IMR-90 (cell line): Measurements from ENCODE around the gene SRPK1. TPM values are rescaled to one million over a fixed set of nuclear protein-coding genes. Genes with fewer than 3 reads are reported as not detected.

Experiments
- ATAC-seq: fragments of 200-7000 bp; cut with Tn5 transposase; 2 replicates; pipeline ENCODE4 v1.9.1; 2020; ENCODE audit warnings: low read depth, mild to moderate bottlenecking, moderate library complexity
- BruUV-seq: library from RNA; stranded (reverse); fragments of 400-500 nt; replicated peaks from 2 replicates; lab custom pipeline; 2021; lab: Mats Ljungman, UMichigan
- CTCF ChIA-PET: fragments of 300-600 bp; formaldehyde crosslinking; extraction: SDS; loops from one replicate; lab custom pipeline; 2021; ENCODE audit warnings: antibody characterized with exemption; lab: Yijun Ruan, JAX
- POLR2A ChIA-PET: fragments of 300-600 bp; sonication (Branson Sonifier 250); formaldehyde crosslinking; loops from one replicate; lab custom pipeline; 2022; ENCODE audit warnings: antibody characterized with exemption; ENCODE audit not compliant: unreplicated experiment; lab: Charles Lee
- DNase-seq: peaks from one replicate; pipeline ENCODE4 v3.0.0; 2013
- H2AFZ ChIP-seq: replicated peaks from 2 replicates; pipeline ENCODE3; 2013; ENCODE audit warnings: low read length, mild to moderate bottlenecking; ENCODE audit not compliant: poor library complexity
- H2AK5ac ChIP-seq: 2 replicates; pipeline ENCODE4 v1.6.1; 2013; ENCODE audit warnings: low read depth, low read length, inconsistent platforms
- H2AK9ac ChIP-seq: replicated peaks from 2 replicates; pipeline ENCODE3; 2013; ENCODE audit warnings: mild to moderate bottlenecking, low read depth, low read length, moderate library complexity; ENCODE audit not compliant: poor library complexity
- H2BK120ac ChIP-seq: 2 replicates; pipeline ENCODE4 v1.6.1; 2013; ENCODE audit warnings: low read depth, low read length, inconsistent platforms
- H2BK15ac ChIP-seq: 3 replicates; pipeline ENCODE4 v1.6.1; 2013; ENCODE audit warnings: low read depth, low read length, inconsistent platforms
- H2BK20ac ChIP-seq: 2 replicates; pipeline ENCODE4 v1.6.1; 2013; ENCODE audit warnings: low read depth, mild to moderate bottlenecking, inconsistent platforms, low read length, moderate library complexity
- H2BK5ac ChIP-seq: 2 replicates; pipeline ENCODE4 v1.6.1; 2013; ENCODE audit warnings: mild to moderate bottlenecking, low read depth, low read length, inconsistent platforms; ENCODE audit not compliant: poor library complexity, severe bottlenecking
- H3K14ac ChIP-seq: replicated peaks from 2 replicates; pipeline ENCODE4 v1.6.1; 2013; ENCODE audit warnings: low read depth, low read length, inconsistent platforms
- H3K18ac ChIP-seq: 2 replicates; pipeline ENCODE4 v1.6.1; 2013; ENCODE audit warnings: low read depth, low read length, control low read depth
- H3K23ac ChIP-seq: 2 replicates; pipeline ENCODE4 v1.6.1; 2013; ENCODE audit warnings: low read depth, low read length, inconsistent platforms
- H3K27ac ChIP-seq: 2 replicates; pipeline ENCODE4 v1.5.1; 2013; ENCODE audit warnings: mild to moderate bottlenecking, control low read depth, low read length; ENCODE audit not compliant: insufficient read depth
- H3K27me3 ChIP-seq: 2 replicates; pipeline ENCODE4 v1.6.1; 2013; ENCODE audit warnings: low read length; ENCODE audit not compliant: control insufficient read depth, insufficient read depth
- H3K36me3 ChIP-seq: 2 replicates; pipeline ENCODE4 v1.6.1; 2013; ENCODE audit warnings: low read length, mixed read lengths; ENCODE audit not compliant: control insufficient read depth, insufficient read depth
- H3K4ac ChIP-seq: 2 replicates; pipeline ENCODE4 v1.6.1; 2013; ENCODE audit warnings: low read depth, low read length, inconsistent platforms
- H3K4me1 ChIP-seq: 2 replicates; pipeline ENCODE4 v1.6.1; 2013; ENCODE audit warnings: low read length, mixed read lengths; ENCODE audit not compliant: control insufficient read depth, insufficient read depth
- H3K4me2 ChIP-seq: 2 replicates; pipeline ENCODE4 v1.6.1; 2013; ENCODE audit warnings: low read depth, mild to moderate bottlenecking, control low read depth, low read length, moderate library complexity
- H3K4me3 ChIP-seq: 2 replicates; pipeline ENCODE4 v1.5.1; 2013; ENCODE audit warnings: low read depth, mild to moderate bottlenecking, control low read depth, low read length, moderate library complexity; ENCODE audit not compliant: insufficient read depth
- H3K56ac ChIP-seq: 2 replicates; pipeline ENCODE4 v1.6.1; 2013; ENCODE audit warnings: low read length, inconsistent platforms; ENCODE audit not compliant: insufficient read depth; ENCODE audit errors: extremely low read depth
- H3K79me1 ChIP-seq, 2 experiments: 2 replicates each; pipeline ENCODE4 v1.6.1; 2013; ENCODE audit warnings: low read length in 2 of 2, inconsistent platforms in 1 of 2, low read depth in 1 of 2
- H3K9ac ChIP-seq: 2 replicates; pipeline ENCODE4 v1.6.1; 2013; ENCODE audit warnings: low read depth, low read length, control low read depth
- H3K9me1 ChIP-seq: 2 replicates; pipeline ENCODE4 v1.6.1; 2013; ENCODE audit warnings: low read length, inconsistent platforms; ENCODE audit not compliant: insufficient read depth
- H3K9me3 ChIP-seq: 2 replicates; pipeline ENCODE4 v1.6.1; 2013; ENCODE audit warnings: low read length; ENCODE audit not compliant: control insufficient read depth, insufficient read depth
- H4K20me1 ChIP-seq: 2 replicates; pipeline ENCODE4 v1.6.1; 2013; ENCODE audit warnings: low read length, inconsistent platforms; ENCODE audit not compliant: insufficient read depth
- H4K5ac ChIP-seq: 2 replicates; pipeline ENCODE4 v1.6.1; 2013; ENCODE audit warnings: mild to moderate bottlenecking, low read depth, low read length, control low read depth
- H4K8ac ChIP-seq, 2 experiments: 2 replicates each; pipeline ENCODE4 v1.6.1; 2013; ENCODE audit warnings: low read depth in 2 of 2, low read length in 2 of 2, control low read depth in 1 of 2, inconsistent platforms in 1 of 2
- H4K91ac ChIP-seq: 2 replicates; pipeline ENCODE4 v1.6.1; 2013; ENCODE audit warnings: low read depth, low read length, inconsistent platforms; ENCODE audit not compliant: insufficient read depth
- MAFK ChIP-seq: IDR thresholded peaks from 2 replicates; pipeline ENCODE4 v1.6.1; 2012; ENCODE audit warnings: low read depth, low read length, improper control_type of control experiment
- MXI1 ChIP-seq: IDR thresholded peaks from 2 replicates; pipeline ENCODE4 v1.6.1; 2012; ENCODE audit warnings: low read depth, mild to moderate bottlenecking, low read length, moderate library complexity, borderline replicate concordance
- POLR2A ChIP-seq: IDR thresholded peaks from 2 replicates; pipeline ENCODE4 v1.6.1; 2012; ENCODE audit warnings: mild to moderate bottlenecking, low read depth, low read length
- RAD21 ChIP-seq: IDR thresholded peaks from 2 replicates; pipeline ENCODE4 v1.6.1; 2012; ENCODE audit warnings: low read length, improper control_type of control experiment
- RCOR1 ChIP-seq: IDR thresholded peaks from 2 replicates; pipeline ENCODE4 v1.6.1; 2012; ENCODE audit warnings: mild to moderate bottlenecking, low read length, improper control_type of control experiment; ENCODE audit not compliant: insufficient replicate concordance
- RFX5 ChIP-seq: IDR thresholded peaks from 2 replicates; pipeline ENCODE4 v1.8.0; 2012; ENCODE audit warnings: low read depth, mild to moderate bottlenecking, low read length, moderate library complexity
- dilution Hi-C: fragments of 300-500 bp; cut with HindIII; formaldehyde crosslinking; loops from one replicate; pipeline ENCODE4 v1.14.3; 2018; ENCODE audit warnings: low sequenced_read_pairs; ENCODE audit not compliant: unreplicated experiment
- in situ Hi-C: fragments of 300-500 bp; cut with MboI; formaldehyde crosslinking; loops from 3 replicates; pipeline ENCODE4 v1.14.3; 2019; ENCODE audit warnings: low sequenced_read_pairs, inconsistent platforms, mixed read lengths
- intact Hi-C: fragments of 100-400 bp; cut with micrococcal nuclease; formaldehyde crosslinking; loops from 2 replicates; pipeline ENCODE4 v1.10.0; 2022
- polyA plus RNA-seq, 3 experiments: library from polyadenylated mRNA; depleted of rRNA; stranded (reverse); fragments of >200 nt; gene quantifications; 2 replicates each; pipeline ENCODE4 v1.2.3, GENCODE V29; 2012; ENCODE audit warnings: low replicate concordance in 1 of 3
- total RNA-seq: library from RNA; depleted of rRNA; stranded (reverse); fragments of >200 nt; gene quantifications from 2 replicates; pipeline ENCODE4 v1.2.3, GENCODE V29; 2012
- TF ChIP-seq, protein P1 (sequence below): fragments of 150-350 bp; IDR thresholded peaks from 2 replicates; pipeline ENCODE4 v1.6.1; 2016; ENCODE audit warnings: low read depth, mild to moderate bottlenecking, low read length, moderate library complexity, borderline replicate concordance

Gene SRPK1
- total and polyA plus RNA-seq, 2 of the 4 experiments (the other 2 are of a cell fraction), result 22.5 to 44.6 TPM

DNA sequence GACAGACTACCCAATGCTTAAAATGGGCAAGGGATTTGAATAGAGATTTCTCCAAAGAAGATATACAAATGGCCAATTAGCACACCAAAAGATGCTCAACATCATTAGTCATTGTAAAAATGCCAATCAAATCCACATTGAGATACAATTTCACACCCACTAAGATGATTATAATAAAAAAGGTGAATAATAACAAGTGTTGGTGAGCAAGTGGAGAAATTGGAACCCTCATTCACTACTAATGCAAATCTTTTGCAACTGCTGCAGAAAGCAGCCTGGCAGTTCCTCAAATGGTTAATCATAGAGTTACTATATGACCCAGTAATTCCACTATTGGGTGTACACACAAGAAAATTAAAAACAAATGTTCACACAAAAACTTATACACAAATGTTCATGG is 103.4 kb downstream of the SRPK1 start:
- intact Hi-C loops, result no loop called here
- no peak overlapping the region for H2BK20ac ChIP-seq
- H3K23ac ChIP-seq, result no peak overlapping the region
- H3K36me3 ChIP-seq, result no peaks in the 10 kb centered on the region
- no peak overlapping the region for H3K27ac ChIP-seq
- ChIA-PET POLR2A (interaction anchor here (0.6 kb wide), 1 partner anchor 48 kb away, joined by 4 read pairs; no protein-coding TSS in a partner anchor), CTCF (no interaction called here)
- no peak overlapping the region for H2AK5ac ChIP-seq
- H3K79me1 ChIP-seq, result no peaks in the 10 kb centered on the region
- H3K4me2 ChIP-seq, result no peak overlapping the region
- H2BK15ac ChIP-seq, result no peak overlapping the region
- no peak overlapping the region for H4K8ac ChIP-seq
- dilution Hi-C loops, result no loop called here
- H3K9me1 ChIP-seq, result no peaks in the 10 kb centered on the region
- no peak overlapping the region for H2AK9ac ChIP-seq
- H4K91ac ChIP-seq, result no peak overlapping the region
- no peak overlapping the region for H3K18ac ChIP-seq
- no peak overlapping the region for H2AFZ ChIP-seq
- H4K20me1 ChIP-seq, result no peaks in the 10 kb centered on the region
- peaks cover 3% of the 10 kb centered on the region for H3K9me3 ChIP-seq
- no peak overlapping the region for H3K9ac ChIP-seq
- no peak for ATAC-seq
- H3K56ac ChIP-seq, result no peak overlapping the region
- H4K5ac ChIP-seq, result no peak overlapping the region
- no peak for DNase-seq
- in situ Hi-C loops, result no loop called here
- no peak overlapping the region for H2BK5ac ChIP-seq
- H3K4me1 ChIP-seq, result no peaks in the 10 kb centered on the region
- H3K27me3 ChIP-seq, result 0 out of 2 replicates have a peak, but pooled peaks cover 1% of the 10 kb centered on the region
- no peak overlapping the region for H3K4me3 ChIP-seq
- BruUV-seq, result no TSS peak
- no peak overlapping the region for H3K4ac ChIP-seq
- TF ChIP-seq, protein P1, sequence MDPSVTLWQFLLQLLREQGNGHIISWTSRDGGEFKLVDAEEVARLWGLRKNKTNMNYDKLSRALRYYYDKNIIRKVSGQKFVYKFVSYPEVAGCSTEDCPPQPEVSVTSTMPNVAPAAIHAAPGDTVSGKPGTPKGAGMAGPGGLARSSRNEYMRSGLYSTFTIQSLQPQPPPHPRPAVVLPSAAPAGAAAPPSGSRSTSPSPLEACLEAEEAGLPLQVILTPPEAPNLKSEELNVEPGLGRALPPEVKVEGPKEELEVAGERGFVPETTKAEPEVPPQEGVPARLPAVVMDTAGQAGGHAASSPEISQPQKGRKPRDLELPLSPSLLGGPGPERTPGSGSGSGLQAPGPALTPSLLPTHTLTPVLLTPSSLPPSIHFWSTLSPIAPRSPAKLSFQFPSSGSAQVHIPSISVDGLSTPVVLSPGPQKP, result no peak
- TF ChIP-seq POLR2A (no peak), RCOR1 (no peak), MXI1 (no peak), RAD21 (no peak), RFX5 (no peak), MAFK (no peak)
- H2BK120ac ChIP-seq, result no peak overlapping the region
- no peak overlapping the region for H3K14ac ChIP-seq
